HG03571 (cell line): ENCODE measurements around the gene INO80.

Source experiments
- ATAC-seq: cut with Tn5 transposase; IDR thresholded peaks from one replicate; pipeline ENCODE4 v1.9.1; 2021; ENCODE audit not compliant: unreplicated experiment

Gene INO80

GRCh38 chr15:40952301-40952900 is 163.7 kb downstream of the INO80 start:
- no peak for ATAC-seq

GRCh38 chr15:40951764-40952163 is 164.3 kb downstream of the INO80 start:
- ATAC-seq: no peak

GRCh38 chr15:40949756-40950207 is 166.3 kb downstream of the INO80 start:
- ATAC-seq: no peak

GRCh38 chr15:40948706-40949473 is 167.2 kb downstream of the INO80 start:
- ATAC-seq: no peak

- no peak for ATAC-seq
Observed at GRCh38 chr15:40944510-40945296, 171.4 kb downstream of the INO80 start.

GRCh38 chr15:40943764-40944365 is 172.2 kb downstream of the INO80 start:
- no peak for ATAC-seq

GRCh38 chr15:40942878-40943277 is 173.2 kb downstream of the INO80 start:
- ATAC-seq: no peak

GRCh38 chr15:40942337-40942854 is 173.7 kb downstream of the INO80 start:
- ATAC-seq: no peak

- ATAC-seq: peak; percentile 56
Observed at GRCh38 chr15:40941528-40942336, 174.3 kb downstream of the INO80 start.

- ATAC-seq: no peak
Observed at GRCh38 chr15:40941068-40941527, 175.0 kb downstream of the INO80 start.

- no peak for ATAC-seq
Observed at GRCh38 chr15:40940296-40940801, 175.7 kb downstream of the INO80 start.

GRCh38 chr15:40938536-40938870 is 177.6 kb downstream of the INO80 start:
- ATAC-seq: no peak

- ATAC-seq: no peak
Observed at GRCh38 chr15:40937762-40938535, 178.1 kb downstream of the INO80 start.

- no peak for ATAC-seq
Observed at GRCh38 chr15:40936709-40937666, 179.1 kb downstream of the INO80 start.

- no peak for ATAC-seq
Observed at GRCh38 chr15:40936234-40936708, 179.8 kb downstream of the INO80 start.

GRCh38 chr15:40934457-40934856 is 181.6 kb downstream of the INO80 start:
- no peak for ATAC-seq

- no peak for ATAC-seq
Observed at GRCh38 chr15:40933517-40933902, 182.6 kb downstream of the INO80 start.
